Daoy (cell line): Measurements from ENCODE around the gene PILRB. TPM values are rescaled to one million over a fixed set of nuclear protein-coding genes. Genes with fewer than 3 reads are reported as not detected.
A peak's percentile ranks its signal among the peaks of the same experiment; 100 is the strongest.
"Not testable (repeated sequence)": the region's sequence is repeated elsewhere in the genome, so short reads cannot be mapped to it uniquely, and the experiment has no call there.

Experiments used
- DNase-seq: peaks from one replicate; pipeline ENCODE4 v3.0.0-alpha.2; 2015; ENCODE audit warnings: low read depth
- total RNA-seq: library from RNA; depleted of rRNA; stranded (reverse); fragments of >200 nt; shearing (Covaris generic); gene quantifications from 2 replicates; pipeline ENCODE4 v1.2.3, GENCODE V29; 2014

The PILRB gene
- total RNA-seq, 1 experiment from 2014 or later, result 24.5 TPM

- DNase-seq, result no peak
Observed at GRCh38 chr7:100376066-100376465, 18.1 kb downstream of the PILRB start.

DNA sequence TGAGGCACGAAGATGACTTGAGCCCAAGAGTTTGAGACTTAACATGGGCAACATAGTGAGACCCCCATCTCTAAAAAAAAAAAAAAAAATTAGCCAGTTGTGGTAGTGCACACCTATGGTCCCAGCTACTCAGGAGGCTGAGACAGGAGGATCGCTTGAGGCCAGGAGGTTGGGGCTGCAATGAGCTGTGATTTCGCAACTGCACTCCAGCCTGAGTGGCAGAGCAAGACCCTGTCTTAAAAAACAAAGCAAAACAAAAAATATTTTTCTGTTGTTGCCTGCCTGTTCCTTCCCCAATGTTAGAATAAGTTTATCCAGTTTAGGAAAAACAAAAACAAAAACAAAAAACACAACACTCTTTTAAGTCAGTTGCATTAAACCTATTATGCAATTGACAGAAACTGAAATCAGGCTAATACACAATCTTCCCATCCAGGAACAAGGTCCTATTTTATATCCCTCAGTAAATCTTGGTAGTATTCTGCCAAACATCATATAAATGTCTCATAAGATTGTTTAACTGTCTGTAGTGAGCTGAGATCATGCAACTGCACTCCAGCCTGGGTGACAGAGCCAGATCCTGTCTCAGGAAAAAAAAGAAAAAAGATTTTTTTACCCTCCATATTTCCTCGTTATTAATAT lies 20.3 kb downstream of the PILRB start:
- DNase-seq, result no peak

DNA sequence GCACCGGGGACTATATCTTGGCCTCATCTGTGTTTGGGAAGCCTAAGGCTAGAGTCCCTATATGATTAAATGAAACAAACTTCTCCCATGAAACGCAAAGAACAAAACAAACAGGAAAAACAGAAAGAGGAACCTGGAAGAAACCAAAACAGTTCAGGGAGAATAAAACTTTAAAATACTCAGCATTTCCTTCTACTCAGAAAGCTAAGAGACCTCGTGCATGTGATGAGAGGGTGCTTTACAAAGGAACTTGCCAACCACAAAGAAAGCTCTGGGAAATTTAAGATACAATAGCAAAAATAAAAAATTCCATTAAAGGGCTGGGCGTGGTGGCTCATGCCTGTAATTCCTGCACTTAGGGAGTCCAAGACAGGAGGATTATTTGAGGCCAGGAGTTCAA lies 22.3 kb downstream of the PILRB start:
- DNase-seq, result no peak

DNA sequence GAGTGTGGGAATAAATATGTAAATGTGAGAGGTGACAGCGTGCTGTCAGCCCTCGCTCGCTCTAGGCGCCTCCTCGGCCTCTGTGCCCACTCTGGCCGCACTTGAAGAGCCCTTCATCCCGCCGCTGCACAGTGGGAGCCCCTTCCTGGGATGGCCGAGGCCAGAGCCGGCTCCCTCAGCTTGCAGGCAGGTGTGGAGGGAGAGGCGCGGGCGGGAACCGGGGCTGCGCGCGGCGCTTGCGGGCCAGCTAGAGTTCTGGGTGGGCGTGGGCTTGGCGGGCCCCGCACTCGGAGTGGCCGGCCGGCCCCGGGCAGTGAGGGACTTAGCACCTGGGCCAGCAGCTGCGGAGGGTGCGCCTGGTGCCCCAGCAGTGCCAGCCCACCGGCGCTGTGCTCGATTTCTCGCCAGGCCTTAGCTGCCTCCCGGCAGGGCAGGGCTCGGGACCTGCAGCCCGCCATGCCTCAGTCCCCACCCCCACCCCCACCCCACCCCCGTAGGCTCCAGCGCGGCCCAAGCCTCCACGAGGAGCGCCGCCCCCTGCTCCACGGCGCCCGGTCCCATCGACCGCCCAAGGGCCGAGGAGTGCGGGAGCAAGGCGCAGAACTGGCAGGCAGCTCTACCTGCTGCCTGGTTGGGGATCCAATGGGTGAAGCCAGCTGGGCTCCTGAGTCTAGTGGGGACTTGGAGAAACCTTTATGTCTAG lies 23.8 kb downstream of the PILRB start:
- DNase-seq, result not testable (repeated sequence)

- DNase-seq, result not testable (repeated sequence)
Observed at GRCh38 chr7:100382234-100382853, 24.4 kb downstream of the PILRB start.

- no peak for DNase-seq
Observed at GRCh38 chr7:100384628-100385294, 26.8 kb downstream of the PILRB start.

GRCh38 chr7:100386940-100387339 lies 29.0 kb downstream of the PILRB start:
- DNase-seq, result no peak

DNA sequence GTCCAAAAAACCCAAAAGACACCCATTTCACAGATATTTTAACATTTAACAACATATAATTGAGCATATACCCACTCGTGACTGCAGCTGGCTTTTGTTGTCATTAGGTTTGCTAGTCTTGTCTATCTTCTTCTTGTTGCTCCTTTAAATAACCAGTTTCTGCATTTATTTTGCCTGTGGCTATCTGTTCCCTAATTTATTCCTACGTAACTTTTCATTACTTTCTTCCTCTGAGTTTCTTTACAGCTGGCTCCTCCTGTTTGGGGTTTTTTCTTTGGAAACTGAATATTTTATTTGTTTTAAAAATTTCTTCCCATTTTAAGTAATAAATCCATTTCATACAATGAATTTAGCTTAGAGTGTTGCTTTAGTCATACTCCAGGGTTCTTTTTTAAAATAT lies 29.8 kb downstream of the PILRB start:
- no peak for DNase-seq

GRCh38 chr7:100389437-100390088 lies 31.6 kb downstream of the PILRB start:
- DNase-seq, result no peak

- no peak for DNase-seq
Observed at GRCh38 chr7:100390286-100391009, 32.5 kb downstream of the PILRB start.

DNA sequence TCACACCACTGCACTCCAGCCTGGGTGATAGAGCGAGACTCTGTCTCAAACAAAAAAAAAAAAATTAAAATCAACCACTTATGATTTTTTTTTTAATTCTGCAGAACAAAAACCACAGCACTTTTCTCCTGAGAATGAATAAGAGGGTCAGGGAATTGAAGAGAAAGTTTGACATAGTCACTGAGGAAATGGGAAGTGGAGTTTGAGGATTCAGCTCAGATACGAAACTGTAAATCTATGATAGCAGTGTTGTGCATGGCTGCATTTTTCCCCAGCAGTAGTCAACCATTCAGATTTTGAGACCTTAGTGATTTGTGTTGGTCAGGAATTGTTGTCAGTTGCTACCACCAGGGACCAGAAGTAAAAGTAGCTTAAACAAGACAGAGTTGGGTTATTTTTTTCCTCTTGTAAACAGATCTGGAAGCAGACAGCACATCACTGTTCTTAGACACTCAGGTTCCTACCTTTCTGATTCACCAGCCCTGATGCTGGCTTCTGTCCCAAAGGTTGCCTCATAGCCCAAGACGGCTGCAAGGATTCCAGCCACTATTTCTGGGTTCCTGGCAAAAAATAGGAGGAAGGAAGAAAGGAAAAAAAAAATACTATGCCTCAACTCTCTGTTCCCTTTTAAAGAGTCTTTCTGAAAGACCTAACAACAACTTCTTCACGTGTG lies 35.5 kb downstream of the PILRB start:
- DNase-seq, result no peak

- DNase-seq, result no peak
Observed at GRCh38 chr7:100394077-100394476, 36.2 kb downstream of the PILRB start.

DNA sequence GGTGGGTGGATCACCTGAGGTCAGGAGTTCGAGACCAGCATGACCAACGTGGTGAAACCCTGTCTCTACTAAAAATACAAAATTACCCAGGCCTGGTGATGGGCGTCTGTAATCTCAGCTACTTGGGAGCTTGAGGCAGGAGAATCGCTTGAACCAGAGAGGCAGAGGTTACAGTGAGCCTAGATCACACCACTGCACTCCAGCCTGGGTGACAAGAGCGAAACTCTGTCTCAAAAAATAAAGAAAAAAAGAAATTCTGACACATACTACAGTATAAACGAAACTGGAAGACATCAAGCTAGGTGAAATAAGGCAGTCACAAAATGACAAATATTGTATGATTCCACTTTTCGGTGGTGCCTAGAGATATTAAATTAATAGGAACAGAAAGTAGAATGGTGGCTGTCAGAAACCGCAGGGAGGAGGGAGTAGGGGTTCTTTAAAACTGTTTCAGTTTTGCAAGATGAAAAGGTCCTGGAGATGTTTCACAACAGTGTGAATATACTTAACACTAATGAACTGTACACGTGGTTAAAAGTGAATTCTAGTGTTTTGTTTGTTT lies 38.6 kb downstream of the PILRB start:
- no peak for DNase-seq

DNA sequence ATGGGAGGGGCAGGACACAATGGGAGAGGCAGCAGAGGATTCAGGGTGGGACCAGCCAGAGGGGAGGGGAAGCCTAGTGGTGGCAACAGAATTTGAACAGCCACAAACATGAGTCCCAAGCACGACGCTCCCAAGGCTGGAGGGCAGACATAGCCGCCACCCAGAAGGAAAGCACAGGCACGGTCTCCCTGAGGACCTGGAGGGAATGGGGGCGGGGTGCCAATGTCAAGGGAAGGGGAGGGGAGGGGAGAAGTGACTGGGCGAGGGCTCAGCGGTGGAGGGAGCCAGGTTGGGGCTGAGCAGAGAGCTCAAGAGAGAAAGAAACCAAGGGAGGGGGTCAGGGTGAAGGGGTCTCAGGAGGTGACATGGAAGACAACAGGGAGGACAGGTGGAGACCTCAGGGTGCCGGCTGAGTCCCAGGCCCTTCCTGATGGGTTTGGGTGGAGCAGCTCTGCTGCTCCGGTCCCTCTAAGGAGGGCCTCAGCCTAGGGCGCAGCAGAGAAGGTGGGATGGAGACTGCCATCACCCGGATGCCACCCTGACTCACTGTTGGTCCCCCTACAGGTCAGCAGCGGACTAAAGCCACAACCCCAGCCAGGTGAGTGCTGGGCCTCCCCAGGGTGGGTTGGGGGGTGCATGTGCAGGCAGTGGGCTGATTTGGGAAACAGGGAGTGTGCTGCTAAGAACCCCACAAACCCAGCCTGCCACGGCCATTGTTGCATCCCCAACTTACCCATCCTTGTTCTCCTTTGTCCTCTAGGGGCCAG lies 39.6 kb downstream of the PILRB start:
- DNase-seq, result no peak

- DNase-seq, result no peak
Observed at GRCh38 chr7:100398239-100398638, 40.3 kb downstream of the PILRB start.

GRCh38 chr7:100400041-100400440 lies 42.1 kb downstream of the PILRB start:
- no peak for DNase-seq

GRCh38 chr7:100400656-100401055 lies 42.7 kb downstream of the PILRB start:
- DNase-seq, result peak; percentile 35

DNA sequence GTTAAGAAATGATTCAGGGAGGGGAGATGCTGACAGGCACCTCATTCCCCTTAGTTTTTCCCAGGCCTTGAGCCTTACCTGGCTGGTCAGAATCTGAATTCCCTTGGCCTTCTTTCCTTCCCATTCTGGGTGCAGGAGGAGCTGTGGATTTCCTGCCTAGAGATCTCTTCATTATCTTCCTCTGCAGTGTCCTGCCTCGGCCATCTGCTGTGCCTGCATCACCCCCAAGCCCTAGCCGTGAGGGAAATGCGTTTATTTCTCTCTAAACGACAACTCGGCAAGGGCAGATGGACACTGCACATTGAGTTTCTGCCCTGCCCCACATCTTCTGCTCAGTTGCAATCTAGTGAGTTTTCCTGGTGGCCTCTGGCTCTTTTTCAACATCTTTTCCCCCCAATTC lies 43.9 kb downstream of the PILRB start:
- DNase-seq, result no peak

DNA sequence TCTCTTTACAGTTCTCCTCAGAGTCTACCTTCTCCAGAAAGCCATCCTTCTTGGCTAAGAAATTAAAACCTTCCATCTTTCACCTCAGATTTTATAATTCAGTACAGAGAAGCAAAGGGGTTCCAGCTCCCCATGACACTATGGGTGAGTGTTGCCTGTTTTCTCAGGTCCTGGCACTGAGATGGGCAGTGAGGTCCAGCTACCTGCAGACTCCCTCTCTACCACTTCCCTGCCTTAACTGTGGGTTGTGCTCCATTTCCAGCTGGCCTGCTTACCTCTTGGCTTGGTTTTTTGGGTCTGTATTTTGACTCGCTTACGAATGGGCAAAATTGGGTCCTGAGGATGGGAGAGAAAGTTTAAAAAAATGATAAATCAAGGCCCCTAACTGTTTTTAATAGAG lies 44.3 kb downstream of the PILRB start:
- no peak for DNase-seq

- DNase-seq, result peak; percentile 80
Observed at GRCh38 chr7:100406767-100407166, 48.9 kb downstream of the PILRB start.
